ENCODE results near the gene LIPA. TPM values are rescaled to one million over a fixed set of nuclear protein-coding genes. Genes with fewer than 3 reads are reported as not detected.

The LIPA gene
- total RNA-seq, 1 experiment from 2014 or later = 47.3 TPM

DNA sequence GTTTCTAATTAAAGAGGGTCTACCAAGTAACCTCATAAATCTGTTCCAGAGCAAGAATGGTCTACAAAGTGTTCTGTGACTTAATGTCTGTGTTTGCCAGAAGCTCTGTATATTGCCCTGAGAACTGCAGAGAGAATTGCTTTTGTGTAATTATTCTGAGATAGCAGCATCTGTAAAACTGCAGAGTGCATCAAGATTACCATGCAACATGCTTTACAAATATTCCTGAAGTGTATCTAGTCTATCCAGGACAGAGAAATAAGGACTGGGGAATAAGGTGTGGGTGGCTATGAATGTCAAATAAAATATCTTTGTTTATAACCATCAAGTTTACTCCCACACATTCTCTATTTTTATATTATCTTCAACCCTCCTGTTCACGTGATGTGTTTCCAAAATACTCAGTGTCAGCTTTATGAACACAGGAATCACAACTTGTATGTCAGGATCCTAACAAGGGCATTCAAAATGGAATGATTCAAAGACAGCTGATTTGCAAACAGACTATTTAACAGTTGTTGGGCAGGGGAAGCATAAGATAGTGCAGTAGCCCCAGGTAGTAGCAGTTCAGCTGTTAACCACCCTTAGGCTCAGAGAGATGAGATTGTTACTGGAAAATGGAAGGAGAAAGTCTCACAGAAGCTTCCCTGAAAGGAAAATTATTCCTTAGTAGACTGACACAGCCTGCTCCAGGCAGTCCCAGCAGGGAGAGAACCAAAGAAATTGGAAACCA lies 15.3 kb upstream of the LIPA start (continued):
- TF ChIP-seq, protein P1, sequence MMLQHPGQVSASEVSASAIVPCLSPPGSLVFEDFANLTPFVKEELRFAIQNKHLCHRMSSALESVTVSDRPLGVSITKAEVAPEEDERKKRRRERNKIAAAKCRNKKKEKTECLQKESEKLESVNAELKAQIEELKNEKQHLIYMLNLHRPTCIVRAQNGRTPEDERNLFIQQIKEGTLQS (CRISPR knock-in tag; conservative IDR thresholded peaks at IDR 0.05) = no peak
- TF ChIP-seq, protein P2, sequence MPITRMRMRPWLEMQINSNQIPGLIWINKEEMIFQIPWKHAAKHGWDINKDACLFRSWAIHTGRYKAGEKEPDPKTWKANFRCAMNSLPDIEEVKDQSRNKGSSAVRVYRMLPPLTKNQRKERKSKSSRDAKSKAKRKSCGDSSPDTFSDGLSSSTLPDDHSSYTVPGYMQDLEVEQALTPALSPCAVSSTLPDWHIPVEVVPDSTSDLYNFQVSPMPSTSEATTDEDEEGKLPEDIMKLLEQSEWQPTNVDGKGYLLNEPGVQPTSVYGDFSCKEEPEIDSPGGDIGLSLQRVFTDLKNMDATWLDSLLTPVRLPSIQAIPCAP (CRISPR knock-in tag; IDR thresholded peaks at IDR 0.05) = no peak
- no peak for TF ChIP-seq FOXK1 (CRISPR knock-in tag; IDR thresholded peaks at IDR 0.05)
- no peak for TF ChIP-seq ZNF219 (CRISPR knock-in tag; IDR thresholded peaks at IDR 0.05; ENCODE audit: borderline replicate concordance)
- no peak for TF ChIP-seq NR1H2 (CRISPR knock-in tag; IDR thresholded peaks at IDR 0.05)
- no peak for TF ChIP-seq ARID4B (CRISPR knock-in tag; IDR thresholded peaks at IDR 0.05; ENCODE audit: borderline replicate concordance)
- no peak for TF ChIP-seq IRF2 (CRISPR knock-in tag; IDR thresholded peaks at IDR 0.05; ENCODE audit: borderline replicate concordance, low read depth)
- no peak for TF ChIP-seq ESRRA (CRISPR knock-in tag; IDR thresholded peaks at IDR 0.05; ENCODE audit: borderline replicate concordance)
- TF ChIP-seq RELA (CRISPR knock-in tag; IDR thresholded peaks at IDR 0.05; ENCODE audit: borderline replicate concordance) = no peak

DNA sequence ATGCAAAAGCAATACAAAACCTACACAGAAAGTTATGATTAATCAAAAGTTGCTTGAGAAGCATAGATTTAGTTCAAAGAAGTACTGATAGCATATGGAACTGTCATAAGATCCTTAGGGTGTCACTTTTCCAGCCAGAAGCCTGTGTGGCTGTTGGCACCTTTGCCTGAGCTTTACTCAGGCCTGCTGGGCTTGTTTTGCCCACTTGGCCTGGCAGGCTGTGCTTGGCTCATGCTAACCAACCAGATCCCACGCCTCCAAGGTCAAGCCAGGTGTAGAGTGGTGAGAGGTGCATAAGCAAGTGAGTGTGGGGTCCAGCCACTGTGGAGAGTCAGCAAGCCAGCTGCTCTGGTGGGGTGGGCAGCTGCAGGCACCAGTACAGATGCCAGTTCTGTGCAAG lies 12.0 kb upstream of the LIPA start:
- TF ChIP-seq CDX4 (CRISPR knock-in tag; IDR thresholded peaks at IDR 0.05; ENCODE audit: borderline replicate concordance) (no peak), SOX15 (CRISPR knock-in tag; IDR thresholded peaks at IDR 0.05) (no peak), ZNF512 (CRISPR knock-in tag; IDR thresholded peaks at IDR 0.05; ENCODE audit: borderline replicate concordance) (no peak), ZNF232 (CRISPR knock-in tag; IDR thresholded peaks at IDR 0.05) (no peak), TEAD1 (CRISPR knock-in tag; IDR thresholded peaks at IDR 0.05) (no peak), EMX1 (CRISPR knock-in tag; IDR thresholded peaks at IDR 0.05) (no peak), JUN (CRISPR knock-in tag; IDR thresholded peaks at IDR 0.05) (no peak), MXD4 (CRISPR knock-in tag; IDR thresholded peaks at IDR 0.05; ENCODE audit: borderline replicate concordance) (no peak), SMAD4 (CRISPR knock-in tag; IDR thresholded peaks at IDR 0.05) (no peak), NFATC4 (CRISPR knock-in tag; IDR thresholded peaks at IDR 0.05) (no peak), ZNF396 (CRISPR knock-in tag; IDR thresholded peaks at IDR 0.05; ENCODE audit: borderline replicate concordance) (no peak)
- TF ChIP-seq, protein P3, sequence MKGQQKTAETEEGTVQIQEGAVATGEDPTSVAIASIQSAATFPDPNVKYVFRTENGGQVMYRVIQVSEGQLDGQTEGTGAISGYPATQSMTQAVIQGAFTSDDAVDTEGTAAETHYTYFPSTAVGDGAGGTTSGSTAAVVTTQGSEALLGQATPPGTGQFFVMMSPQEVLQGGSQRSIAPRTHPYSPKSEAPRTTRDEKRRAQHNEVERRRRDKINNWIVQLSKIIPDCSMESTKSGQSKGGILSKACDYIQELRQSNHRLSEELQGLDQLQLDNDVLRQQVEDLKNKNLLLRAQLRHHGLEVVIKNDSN (CRISPR knock-in tag; IDR thresholded peaks at IDR 0.05) = no peak
- TF ChIP-seq, protein P4, sequence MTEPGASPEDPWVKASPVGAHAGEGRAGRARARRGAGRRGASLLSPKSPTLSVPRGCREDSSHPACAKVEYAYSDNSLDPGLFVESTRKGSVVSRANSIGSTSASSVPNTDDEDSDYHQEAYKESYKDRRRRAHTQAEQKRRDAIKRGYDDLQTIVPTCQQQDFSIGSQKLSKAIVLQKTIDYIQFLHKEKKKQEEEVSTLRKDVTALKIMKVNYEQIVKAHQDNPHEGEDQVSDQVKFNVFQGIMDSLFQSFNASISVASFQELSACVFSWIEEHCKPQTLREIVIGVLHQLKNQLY (CRISPR knock-in tag; IDR thresholded peaks at IDR 0.05) = no peak
- TF ChIP-seq, protein P5, sequence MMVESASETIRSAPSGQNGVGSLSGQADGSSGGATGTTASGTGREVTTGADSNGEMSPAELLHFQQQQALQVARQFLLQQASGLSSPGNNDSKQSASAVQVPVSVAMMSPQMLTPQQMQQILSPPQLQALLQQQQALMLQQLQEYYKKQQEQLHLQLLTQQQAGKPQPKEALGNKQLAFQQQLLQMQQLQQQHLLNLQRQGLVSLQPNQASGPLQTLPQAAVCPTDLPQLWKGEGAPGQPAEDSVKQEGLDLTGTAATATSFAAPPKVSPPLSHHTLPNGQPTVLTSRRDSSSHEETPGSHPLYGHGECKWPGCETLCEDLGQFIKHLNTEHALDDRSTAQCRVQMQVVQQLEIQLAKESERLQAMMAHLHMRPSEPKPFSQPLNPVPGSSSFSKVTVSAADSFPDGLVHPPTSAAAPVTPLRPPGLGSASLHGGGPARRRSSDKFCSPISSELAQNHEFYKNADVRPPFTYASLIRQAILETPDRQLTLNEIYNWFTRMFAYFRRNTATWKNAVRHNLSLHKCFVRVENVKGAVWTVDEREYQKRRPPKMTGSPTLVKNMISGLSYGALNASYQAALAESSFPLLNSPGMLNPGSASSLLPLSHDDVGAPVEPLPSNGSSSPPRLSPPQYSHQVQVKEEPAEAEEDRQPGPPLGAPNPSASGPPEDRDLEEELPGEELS (CRISPR knock-in tag; IDR thresholded peaks at IDR 0.05) = no peak
- TF ChIP-seq, protein P6, sequence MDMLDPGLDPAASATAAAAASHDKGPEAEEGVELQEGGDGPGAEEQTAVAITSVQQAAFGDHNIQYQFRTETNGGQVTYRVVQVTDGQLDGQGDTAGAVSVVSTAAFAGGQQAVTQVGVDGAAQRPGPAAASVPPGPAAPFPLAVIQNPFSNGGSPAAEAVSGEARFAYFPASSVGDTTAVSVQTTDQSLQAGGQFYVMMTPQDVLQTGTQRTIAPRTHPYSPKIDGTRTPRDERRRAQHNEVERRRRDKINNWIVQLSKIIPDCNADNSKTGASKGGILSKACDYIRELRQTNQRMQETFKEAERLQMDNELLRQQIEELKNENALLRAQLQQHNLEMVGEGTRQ (CRISPR knock-in tag; IDR thresholded peaks at IDR 0.05) = no peak
- H3K9me3 Mint-ChIP-seq = no peaks in the 10 kb centered on the region
- ATAC-seq = no peak
- ChIA-PET CTCF (interaction anchor here (0.9 kb wide), 1 partner anchor 106 kb away, joined by 5 read pairs; no protein-coding TSS in a partner anchor), POLR2A (no interaction called here)
- no peaks in the 10 kb centered on the region for H3K27me3 Mint-ChIP-seq (ENCODE audit: low read depth)
- H3K4me3 Mint-ChIP-seq = no peak overlapping the region
- no peak overlapping the region for H3K27ac Mint-ChIP-seq
- H3K36me3 Mint-ChIP-seq = no peaks in the 10 kb centered on the region
- H3K4me1 Mint-ChIP-seq = peaks cover 14% of the 10 kb centered on the region
- DNase-seq (ENCODE audit: low spot score) = no peak
